Astrocyte of the spinal cord (primary cell): ENCODE measurements around the gene TMEM200C.
A peak's percentile ranks its signal among the peaks of the same experiment; 100 is the strongest.
"Not testable (repeated sequence)": the region's sequence is repeated elsewhere in the genome, so short reads cannot be mapped to it uniquely, and the experiment has no call there.

Experiments used
- DNase-seq: peaks from one replicate; pipeline ENCODE4 v3.0.0; 2011; ENCODE audit warnings: low read depth, low spot score
- H3K4me3 ChIP-seq: 2 replicates; pipeline ENCODE4 v1.5.1; 2011; ENCODE audit warnings: low read depth, mild to moderate bottlenecking, low read length, moderate library complexity
- in situ Hi-C: cut with HindIII; loops from 2 replicates; pipeline ENCODE4 v1.10.0; 2017; ENCODE audit warnings: low sequenced_read_pairs
- TF ChIP-seq, protein P1 (sequence below): IDR thresholded peaks from 2 replicates; pipeline ENCODE4 v1.5.1; 2012; ENCODE audit warnings: low read depth, mild to moderate bottlenecking, low read length, inconsistent platforms

Gene TMEM200C

GRCh38 chr18:5868218-5868854 lies 27.0 kb downstream of the TMEM200C start:
- in situ Hi-C loops: no loop called here
- TF ChIP-seq, protein P1, sequence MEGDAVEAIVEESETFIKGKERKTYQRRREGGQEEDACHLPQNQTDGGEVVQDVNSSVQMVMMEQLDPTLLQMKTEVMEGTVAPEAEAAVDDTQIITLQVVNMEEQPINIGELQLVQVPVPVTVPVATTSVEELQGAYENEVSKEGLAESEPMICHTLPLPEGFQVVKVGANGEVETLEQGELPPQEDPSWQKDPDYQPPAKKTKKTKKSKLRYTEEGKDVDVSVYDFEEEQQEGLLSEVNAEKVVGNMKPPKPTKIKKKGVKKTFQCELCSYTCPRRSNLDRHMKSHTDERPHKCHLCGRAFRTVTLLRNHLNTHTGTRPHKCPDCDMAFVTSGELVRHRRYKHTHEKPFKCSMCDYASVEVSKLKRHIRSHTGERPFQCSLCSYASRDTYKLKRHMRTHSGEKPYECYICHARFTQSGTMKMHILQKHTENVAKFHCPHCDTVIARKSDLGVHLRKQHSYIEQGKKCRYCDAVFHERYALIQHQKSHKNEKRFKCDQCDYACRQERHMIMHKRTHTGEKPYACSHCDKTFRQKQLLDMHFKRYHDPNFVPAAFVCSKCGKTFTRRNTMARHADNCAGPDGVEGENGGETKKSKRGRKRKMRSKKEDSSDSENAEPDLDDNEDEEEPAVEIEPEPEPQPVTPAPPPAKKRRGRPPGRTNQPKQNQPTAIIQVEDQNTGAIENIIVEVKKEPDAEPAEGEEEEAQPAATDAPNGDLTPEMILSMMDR: peak; percentile 85
- no peak overlapping the region for H3K4me3 ChIP-seq
- DNase-seq: peak; percentile 89

DNA sequence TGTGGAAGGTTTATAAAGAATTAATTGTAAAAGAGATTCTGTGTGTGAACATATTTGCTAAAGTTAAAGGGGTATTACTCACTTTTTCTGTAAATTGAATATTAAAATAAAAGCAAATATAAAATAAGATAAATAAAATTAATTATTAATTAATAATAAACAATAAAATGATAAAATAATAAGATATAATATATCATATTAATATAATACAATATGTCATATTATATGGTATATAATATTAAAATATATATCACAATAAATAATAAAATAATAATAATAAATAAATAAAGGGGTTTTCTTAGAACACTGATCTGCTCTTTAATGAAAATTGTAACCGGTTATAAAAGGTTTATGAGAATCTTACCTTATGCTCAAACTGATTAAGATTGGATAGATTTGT lies 29.8 kb downstream of the TMEM200C start:
- TF ChIP-seq, protein P1: no peak
- DNase-seq: no peak
- in situ Hi-C loops: no loop called here
- no peak overlapping the region for H3K4me3 ChIP-seq

DNA sequence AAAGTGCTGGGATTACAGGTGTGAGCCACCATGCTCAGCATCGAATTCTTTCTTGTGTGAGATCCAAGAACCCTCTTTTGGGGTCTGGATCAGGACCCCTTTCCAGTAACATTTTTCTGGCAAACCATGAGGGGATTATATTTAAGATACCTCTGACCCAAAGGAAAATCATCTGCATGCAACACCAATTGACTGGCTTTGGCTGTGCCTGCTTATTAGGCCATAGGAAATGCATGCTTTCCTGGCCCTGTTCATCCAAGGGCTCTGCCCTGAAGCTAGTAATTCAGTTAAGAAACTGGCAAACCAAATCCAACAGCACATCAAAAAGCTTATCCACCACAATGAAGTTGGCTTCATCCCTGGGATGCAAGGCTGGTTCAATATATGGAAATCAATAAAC lies 33.2 kb downstream of the TMEM200C start:
- DNase-seq, H3K4me3 ChIP-seq, in situ Hi-C loops: not testable (repeated sequence)

GRCh38 chr18:5857180-5857579 lies 38.1 kb downstream of the TMEM200C start:
- in situ Hi-C loops: no loop called here
- TF ChIP-seq, protein P1: no peak

DNA sequence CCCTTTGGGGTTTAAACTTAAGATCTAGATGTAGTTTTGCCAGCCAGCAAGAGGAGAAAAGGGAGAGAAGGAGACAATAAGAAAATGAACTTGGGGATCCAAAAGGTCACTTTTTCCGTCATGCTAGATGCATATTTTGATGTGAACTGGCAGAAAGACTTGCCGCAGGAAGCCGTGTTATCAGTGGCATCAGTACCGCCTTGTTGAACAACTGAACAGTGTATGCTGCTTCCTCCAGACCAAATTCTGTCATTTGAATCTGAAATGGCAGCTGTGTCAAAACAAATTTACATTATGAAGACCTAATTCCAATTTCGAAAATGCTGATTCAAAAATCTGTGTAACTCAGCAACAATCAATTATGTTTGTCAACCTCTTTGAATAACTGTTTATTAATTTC lies 42.1 kb downstream of the TMEM200C start:
- H3K4me3 ChIP-seq: no peak overlapping the region
- DNase-seq: no peak
- in situ Hi-C loops: no loop called here
- TF ChIP-seq, protein P1: no peak

More at GRCh38 chr18:5857180-5857579, 38.1 kb downstream of the TMEM200C start:
- no peak for DNase-seq
- H3K4me3 ChIP-seq: no peak overlapping the region

- no peak for DNase-seq
- H3K4me3 ChIP-seq: no peak overlapping the region
- in situ Hi-C loops: no loop called here
- TF ChIP-seq, protein P1: peak; percentile 38
Measured at GRCh38 chr18:5851998-5852397, 43.3 kb downstream of the TMEM200C start.

DNA sequence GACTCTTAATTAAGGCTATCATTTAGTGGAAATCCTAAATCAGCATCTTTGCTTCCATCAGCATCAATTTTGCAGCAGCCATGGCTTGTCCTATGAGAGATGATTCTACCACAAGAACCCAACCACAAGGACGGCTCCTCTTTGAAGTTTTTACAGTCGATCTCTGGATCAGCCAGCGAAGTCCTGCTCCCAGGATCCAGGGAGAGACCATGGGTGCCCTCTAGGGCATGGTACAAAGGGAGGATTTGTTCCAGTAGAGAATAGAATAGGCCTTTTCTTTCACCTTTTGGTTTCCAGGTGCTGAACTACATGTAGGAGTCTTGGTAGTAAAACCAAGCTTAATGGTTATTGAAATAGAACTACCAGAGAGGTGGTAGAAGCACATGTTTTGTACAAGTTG lies 52.7 kb downstream of the TMEM200C start:
- no peak for DNase-seq
- in situ Hi-C loops: no loop called here
- H3K4me3 ChIP-seq: no peak overlapping the region
- TF ChIP-seq, protein P1: no peak
